ENCODE measurements around the gene PDE8B.

Gene PDE8B

DNA sequence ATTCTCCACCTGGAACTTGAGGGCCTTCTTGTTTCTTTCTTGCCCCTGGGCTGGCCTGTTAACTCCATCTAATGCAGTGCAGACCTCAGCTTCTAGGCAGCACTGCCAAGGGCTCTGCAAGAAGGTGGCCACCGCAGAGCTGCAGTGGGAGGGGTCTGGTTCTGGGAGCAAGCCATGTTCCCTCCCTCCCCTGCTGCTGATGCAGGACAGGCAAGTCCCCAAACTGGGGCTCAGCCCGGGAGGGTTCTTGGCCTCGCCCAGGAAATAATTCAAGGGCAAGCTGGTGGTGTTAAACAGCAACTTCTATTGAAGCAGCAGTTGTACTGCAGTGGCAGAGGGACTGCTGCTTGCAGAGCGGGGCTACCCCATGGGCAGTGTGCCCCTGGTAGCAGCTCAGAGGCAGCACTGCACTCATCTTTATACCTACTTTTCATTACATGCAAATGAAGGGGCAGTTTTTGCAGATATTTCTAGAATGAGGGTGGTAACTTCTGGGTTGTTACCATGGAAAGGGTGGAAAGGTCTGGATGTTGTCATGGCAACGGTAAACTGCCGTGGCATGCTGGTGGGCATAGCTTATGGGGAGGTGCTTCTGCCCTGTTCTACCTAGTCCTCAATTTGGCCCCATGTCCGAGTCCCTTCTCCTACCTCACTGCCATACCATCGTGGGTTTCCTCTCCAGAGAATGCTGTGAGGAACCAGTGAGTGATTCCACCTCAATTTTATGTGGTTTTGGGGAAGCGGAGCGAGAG is 199.6 kb downstream of the PDE8B start:
- DNase-seq: no peak

DNA sequence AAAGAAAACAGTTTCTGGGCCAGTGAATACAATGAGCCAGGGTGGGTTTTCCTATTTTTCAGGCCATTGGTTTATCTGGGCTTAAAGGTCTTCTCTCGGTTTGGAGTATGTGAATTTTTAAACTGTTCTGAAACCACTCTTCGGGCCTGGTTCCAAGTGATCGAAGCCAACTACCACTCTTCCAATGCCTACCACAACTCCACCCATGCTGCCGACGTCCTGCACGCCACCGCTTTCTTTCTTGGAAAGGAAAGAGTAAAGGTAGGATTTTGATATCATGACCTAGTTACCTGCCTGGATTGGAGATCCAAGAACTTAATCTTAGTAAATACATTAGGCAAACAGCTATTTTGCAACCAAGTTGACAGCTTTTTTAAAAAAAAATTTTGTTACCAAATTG is 202.6 kb downstream of the PDE8B start:
- DNase-seq: no peak

DNA sequence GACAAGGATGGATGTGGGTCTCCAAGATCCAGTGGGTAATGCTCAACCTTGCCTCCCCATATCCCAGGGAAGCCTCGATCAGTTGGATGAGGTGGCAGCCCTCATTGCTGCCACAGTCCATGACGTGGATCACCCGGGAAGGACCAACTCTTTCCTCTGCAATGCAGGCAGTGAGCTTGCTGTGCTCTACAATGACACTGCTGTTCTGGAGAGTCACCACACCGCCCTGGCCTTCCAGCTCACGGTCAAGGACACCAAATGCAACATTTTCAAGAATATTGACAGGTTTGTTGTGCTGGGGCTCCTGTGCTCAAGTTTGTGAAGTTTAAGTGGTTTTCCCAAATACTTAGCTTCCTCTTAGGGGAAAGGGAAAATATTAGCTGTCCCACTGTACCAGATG is 207.7 kb downstream of the PDE8B start:
- no peak for DNase-seq

DNA sequence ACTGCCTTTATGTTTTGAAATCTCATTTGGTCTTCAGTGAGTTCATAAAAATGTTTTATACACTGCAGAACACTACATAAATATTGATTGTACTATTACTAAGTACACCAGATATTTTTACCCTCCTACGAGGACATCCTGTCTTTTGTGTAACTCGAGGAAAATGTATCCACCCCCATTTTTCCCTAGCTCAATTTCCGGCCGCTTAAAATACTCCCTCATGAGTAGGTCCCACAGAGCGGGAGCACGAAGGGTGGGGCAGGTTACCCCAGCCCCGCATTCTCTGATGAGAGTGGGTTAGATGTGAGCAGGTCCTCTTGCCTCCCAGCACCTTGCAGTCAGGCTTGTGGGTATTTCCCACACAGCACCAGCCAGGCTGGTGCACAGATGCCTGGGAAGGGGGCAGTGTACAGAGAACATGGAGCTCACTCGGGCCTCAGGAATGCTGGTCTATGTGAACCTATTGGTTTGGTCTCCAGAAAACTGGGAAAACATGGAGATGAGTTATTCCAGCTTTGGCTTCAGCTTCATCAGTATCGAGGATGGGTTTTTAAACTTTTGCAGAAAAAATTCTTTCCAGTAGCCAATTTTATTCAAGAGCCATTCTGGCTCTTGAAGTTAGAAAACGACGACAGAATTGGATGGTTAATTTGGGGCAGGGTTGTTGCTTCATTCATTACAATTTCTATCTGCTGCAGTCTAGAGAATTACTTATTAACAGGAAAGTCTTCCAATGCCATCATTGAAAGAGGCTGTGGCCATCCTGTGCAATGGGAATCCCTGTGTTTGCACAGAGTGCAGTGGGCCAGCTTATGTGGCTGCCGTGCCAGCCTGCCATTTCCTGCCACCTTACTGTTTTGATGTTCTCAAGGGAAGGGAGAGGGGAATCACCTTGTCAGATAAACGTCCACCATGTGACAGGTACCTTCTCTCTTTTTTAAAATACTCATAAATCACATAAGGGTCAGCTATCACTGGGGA is 208.4 kb downstream of the PDE8B start:
- no peak for DNase-seq

DNA sequence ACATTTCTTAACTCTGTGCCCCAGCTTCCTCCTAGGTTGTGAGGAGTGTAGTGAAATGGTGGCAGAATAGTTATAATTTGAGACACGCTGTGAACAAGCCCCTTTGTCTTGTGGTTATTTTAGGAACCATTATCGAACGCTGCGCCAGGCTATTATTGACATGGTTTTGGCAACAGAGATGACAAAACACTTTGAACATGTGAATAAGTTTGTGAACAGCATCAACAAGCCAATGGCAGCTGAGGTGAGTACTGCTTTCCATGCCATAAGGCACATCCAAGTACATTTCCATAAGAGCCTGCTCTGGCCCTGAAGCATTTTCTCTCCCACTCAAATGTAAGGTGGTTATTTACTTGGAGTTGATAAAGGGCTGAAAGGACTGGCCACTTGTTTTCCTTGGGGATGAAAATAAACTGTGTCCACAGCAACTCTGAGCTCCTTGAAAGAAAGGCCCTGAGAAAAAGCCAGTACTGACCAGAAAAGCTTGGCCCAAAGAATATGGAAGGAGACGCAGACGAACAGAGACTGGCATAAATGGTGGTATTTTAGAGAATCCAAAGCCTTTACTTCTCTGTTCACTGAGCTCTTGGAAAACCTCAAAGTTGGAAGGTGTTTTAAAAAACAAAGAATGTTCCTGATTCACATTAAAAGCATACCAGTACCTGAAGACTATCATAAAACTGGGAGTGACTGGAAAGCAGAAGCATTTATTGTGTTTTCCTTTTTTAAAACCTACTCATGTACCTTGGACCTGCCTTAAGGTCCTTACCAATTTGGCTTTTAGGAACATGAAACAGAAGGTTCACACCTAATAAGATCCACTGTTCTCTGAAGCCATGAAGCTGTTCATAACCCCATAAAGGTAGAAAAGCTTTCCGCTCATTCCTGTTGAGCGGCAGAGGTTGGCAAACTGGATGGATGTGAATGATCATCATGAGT is 209.4 kb downstream of the PDE8B start:
- DNase-seq: no peak

DNA sequence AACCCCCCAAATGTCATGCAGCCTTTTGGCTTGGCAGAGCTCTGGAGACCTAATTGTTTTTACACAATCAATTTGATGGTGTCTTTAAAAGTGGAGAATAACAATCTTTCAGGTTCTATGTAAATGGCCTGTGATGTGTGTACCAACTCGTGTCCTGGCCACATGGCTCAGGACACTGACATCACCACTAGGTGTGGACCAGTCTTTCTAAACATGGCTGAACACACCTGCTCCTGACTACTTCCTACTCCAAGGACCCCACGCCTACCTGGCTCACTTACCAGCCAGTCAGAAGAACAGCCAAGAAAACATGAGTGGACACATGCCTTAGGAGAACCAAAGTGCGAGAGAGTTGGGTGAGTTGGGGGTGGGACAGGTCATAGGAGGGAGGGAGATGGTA is 210.5 kb downstream of the PDE8B start:
- DNase-seq: no peak

DNA sequence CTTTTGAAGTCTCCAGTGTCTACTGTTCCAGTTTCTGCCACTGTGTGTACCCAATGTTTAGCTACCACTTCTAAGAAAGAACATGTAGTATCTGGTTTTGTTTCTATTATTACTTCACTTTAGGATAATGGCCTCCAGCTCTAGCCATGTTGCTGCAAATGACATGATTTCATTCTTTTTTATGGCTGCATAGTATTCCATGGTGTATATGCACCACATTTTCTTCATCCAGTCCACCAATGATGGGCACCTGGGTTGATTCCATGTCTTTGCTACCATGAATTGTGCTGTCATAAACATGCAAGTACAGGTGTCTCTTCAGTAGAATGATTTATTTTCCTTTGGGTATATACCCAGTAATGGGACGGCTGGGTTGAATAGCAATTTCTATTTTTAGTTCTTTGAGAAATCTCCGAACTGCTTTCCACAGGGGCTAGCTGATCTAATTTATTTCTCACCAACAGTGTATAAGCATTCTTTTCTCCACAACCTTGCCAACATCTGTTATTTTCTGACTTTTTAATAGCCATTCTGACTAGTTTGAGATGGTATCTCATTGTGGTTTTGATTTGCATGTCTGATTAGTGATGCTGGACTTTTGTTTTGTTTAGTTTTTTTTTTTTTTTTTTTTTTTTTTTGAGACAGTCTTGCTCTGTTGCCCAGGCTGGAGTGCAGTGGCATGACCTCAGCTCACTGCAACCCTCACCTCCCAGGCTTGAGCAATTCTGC is 212.7 kb downstream of the PDE8B start:
- DNase-seq: no peak

DNA sequence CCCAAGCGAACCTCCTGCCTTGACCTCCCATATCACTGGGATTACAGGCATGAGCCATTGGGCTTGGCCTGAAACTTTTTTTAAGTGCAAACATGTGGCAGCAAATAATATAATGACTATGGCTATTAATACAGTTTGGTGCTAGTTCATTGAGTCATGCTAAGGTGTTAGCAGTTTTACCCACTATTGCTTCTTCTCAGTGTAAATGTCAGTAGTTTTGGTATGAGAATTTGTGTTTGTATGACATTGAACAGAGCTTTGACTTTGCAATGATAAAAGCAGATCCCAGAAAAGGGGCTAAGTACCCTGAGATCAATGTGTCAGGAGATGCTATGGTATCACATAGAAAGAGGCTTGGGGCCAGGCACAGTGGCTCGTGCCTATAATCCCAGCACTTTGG is 214.4 kb downstream of the PDE8B start:
- no peak for DNase-seq

DNA sequence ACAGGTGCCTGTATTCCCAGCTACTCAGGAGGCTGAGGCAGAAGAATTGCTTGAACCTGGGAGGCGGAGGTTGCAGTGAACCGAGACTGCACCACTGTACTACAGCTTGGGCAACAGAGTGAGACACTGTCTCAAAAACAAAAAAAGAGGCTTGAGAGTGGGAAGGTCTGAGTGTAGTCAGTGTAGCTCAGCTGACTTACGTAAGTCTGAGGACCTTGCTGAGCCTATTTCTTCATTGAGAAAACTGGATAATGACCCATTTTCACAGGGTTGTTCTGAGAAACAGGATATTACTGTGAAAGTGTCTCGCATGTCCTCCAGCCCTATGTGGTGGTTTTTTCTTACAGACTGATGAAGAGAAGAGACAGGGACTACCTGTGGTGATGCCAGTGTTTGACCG is 214.9 kb downstream of the PDE8B start:
- DNase-seq: no peak

DNA sequence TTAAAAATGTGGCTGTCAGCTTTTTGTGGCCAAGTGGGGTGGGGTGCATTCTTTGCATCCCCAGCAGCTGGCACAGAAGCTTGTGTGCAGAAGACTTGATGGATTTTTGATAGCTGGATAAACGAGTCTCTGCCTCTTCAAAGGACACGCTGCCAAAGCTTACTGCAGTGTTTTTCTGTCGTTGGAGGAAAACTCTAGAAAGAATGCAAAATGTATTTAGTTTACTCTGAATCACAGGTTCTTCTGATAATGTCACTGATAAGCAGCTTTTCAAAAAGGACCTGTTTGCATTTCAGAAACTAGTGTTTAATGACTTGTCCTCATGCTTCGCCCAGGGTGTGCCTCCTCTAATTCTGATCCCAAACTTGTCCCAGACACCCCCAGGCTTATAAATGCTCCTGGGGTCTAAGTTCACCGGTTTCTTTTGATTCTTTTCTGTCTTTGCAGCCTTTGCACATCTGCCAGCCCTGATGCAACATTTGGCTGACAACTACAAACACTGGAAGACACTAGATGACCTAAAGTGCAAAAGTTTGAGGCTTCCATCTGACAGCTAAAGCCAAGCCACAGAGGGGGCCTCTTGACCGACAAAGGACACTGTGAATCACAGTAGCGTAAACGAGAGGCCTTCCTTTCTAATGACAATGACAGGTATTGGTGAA is 215.6 kb downstream of the PDE8B start:
- DNase-seq: no peak

DNA sequence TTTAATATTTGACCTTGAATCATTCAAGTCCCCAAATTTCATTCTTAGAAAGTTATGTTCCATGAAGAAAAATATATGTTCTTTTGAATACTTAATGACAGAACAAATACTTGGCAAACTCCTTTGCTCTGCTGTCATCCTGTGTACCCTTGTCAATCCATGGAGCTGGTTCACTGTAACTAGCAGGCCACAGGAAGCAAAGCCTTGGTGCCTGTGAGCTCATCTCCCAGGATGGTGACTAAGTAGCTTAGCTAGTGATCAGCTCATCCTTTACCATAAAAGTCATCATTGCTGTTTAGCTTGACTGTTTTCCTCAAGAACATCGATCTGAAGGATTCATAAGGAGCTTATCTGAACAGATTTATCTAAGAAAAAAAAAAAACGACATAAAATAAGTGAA is 216.2 kb downstream of the PDE8B start:
- DNase-seq: no peak

DNA sequence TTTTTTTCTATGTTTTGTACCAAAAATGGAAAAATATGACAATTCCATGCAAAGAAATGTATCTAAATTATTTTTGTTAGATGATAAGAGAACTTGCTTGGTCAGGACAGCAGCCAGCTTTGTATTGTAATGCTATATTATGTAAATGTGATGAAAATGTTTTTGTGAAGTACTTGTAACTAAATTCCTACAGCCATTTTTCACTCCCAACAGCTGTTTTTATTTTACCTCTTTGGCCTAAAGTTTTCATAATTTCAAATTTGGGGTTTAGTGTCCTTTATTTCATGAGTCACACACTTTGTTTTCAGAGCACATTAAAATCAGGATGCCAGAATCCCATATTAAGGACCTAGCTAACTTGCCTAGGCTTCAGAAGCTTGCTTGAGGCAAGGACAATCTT is 217.5 kb downstream of the PDE8B start:
- no peak for DNase-seq

DNA sequence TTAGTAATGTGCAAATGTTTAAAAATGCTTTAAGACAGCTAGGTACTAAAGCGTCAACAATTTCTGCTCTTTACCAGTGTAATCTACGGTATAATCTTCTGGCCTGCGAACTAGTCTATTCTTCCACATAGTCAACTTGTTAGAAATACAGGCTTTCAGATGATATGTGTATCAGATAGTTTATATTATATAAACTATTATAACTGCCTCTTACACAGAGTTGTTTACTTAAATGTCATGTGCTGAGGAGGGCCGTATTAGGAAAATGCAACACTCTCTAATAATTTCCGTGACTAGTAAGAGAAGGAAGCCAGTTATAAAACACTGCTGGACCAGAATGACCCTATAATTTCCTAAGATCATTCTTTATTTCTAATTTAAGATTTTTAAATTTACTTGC is 218.0 kb downstream of the PDE8B start:
- DNase-seq: no peak

DNA sequence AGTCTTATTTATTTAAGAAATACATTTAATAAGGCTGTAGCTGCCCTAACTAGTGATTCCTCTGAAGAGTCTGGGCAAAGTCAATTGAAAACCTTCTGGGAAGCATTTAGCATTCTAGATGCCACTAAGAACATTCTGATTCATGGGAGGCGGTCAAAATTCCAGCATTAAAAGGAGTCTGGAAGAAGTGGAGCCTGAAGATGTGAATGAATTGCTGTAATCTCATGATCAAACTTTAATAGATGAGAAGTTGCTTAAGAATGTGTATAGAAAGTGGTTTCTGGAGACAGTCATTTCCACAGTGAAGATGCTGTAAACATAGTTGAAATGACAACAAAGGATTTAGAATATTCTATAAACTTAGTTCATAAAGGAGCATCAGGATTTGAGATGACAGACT is 220.2 kb downstream of the PDE8B start:
- DNase-seq: no peak

DNA sequence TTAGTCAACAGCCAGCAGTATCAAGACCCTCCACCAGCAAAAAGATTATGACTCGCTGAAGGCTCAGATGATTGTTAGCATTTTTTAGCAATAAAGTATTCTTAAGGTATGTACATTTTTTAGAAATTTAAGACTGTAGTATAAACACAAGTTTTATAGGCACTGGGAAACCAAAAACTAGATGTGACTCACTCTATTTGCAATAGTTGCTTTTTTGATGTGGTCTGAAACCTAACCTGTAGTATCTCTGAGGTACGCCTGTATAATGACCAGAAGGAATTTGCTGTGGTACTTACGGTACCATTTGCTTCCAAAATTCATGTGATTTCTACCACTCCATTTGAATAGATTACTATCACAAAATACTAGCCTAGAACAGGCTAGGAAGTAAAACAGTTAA is 220.8 kb downstream of the PDE8B start:
- DNase-seq: no peak

DNA sequence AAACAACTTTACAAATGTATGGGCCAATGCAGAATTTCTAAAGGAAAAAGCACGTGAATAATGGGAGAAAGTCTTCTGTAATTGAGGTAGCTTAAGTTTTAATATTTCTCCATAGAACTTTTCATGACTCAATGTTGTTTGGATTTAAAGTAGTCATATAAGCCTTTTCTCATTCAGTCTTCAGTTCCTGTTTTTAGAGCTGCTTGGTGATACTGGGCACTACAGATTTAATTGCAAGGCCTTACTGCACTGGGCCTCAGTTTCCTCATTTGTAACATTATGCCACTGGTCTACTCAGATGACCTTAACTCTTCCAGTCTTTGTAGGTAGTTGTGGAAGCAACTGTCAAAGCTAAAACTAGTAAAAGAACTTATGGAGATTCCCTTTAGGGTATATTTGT is 221.2 kb downstream of the PDE8B start:
- DNase-seq: no peak

DNA sequence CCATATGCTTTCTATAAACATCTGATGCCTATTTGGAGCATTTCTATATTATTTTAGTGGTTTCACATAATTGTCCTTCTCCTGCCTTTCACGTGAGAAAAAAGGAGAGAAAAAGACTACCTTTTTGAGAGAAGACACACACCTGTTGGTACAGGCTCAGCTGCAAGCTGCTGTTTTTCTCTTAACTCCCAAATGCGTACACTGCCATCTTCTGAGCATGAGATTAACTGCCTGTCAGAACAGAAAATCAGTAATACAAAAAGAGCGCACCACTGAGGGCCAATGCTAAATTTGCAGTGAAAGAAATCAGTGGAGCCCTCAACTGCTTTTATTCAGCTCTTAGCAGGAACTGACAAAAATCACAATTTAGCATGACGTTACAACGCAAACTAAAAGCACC is 226.7 kb downstream of the PDE8B start:
- DNase-seq: no peak

DNA sequence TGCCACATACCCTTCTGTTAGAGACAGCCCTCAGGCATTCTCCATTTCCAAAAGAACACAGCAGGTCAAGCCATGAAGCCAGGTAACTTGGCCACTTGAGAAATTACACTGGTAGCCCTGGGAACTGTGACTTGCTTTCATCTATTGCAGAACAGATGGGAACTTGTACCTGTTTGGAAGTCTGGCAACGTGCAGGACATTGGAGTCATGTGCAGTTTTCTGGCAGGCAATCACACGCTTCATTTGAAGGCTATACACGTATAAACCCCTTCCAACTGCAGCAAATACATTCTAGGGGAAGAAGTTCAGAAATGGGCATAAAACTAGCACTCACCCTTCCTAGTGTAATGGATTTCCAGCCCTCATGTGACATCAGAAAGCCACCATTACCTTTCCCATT is 227.6 kb downstream of the PDE8B start:
- no peak for DNase-seq

DNA sequence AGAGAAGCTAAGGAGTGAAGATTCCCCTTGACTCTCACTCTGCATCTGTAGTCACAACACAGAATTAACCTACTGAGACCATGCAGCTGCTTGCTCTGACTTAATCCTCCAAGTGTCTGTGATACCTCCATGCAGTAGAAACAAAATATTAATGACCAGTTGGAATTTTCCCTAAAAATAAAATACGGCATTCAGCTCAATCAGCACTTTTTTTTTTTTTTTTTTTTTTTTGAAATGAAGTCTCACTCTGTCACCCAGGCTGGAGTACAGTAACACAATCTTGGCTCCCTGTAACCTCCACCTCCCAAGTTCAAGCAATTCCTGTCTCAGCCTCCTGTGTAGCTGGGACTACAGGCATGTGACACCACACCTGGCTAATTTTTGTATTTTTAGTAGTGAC is 233.2 kb downstream of the PDE8B start:
- DNase-seq: no peak

DNA sequence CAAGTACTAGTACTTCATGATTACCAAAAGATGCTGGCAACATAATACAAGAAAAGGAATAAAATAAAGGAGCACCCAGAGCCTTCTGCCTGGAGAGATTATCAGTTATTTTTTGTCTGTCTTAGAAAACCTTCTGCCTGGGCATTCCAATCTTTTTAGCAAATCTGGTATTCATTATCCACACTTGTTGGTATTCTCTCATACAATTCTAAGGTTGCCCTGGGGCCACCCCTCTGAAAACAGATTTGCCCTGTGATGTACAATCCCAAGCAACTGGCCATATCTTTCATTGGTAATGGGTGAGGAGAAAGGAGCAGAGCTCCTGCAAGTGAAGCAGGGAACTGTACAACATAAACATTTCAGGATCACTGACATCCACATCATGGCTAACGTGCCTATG is 233.9 kb downstream of the PDE8B start:
- DNase-seq: no peak

DNA sequence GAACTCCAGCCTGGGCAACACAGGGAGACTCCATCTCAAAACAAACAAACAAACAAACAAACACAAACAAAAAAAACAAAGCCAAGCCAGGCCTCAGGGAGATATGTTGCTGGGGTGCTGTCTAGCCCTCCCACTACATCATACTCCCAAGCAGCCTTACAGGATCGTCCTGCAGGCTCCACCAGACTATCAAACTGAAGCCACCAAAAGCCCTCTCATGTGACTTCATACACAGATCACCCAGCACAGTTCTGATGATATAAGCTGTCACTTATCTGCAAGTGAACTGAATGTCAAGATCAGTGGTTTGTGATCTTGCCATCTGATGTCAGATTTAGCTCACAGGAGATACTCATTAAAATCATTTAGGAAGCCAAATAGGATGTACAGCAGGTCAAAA is 238.4 kb downstream of the PDE8B start:
- DNase-seq: no peak

DNA sequence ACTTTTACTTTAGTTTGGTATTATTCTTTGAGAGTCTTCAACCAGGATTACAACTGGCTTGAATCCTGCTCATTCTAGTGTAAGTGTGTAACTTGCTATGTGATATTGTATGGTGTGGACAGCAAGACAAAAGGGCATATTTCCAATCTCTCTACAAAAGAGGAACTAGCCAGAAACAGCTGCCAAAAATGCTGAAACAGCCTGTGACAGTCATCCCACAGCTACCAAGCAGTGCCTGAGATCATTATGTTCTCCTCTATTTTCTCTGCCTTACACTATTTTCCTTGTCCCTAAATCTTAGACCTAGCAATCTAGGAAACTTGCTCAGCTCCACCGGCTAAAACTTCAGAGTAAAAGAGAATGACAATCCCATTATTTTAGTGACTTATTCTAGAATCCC is 238.8 kb downstream of the PDE8B start:
- peak; percentile 68 for DNase-seq

All from inflammatory macrophage treated with lipopolysaccharide for 4 hours (primary cell).